Measurements from ENCODE around the gene ACTN3. TPM values are rescaled to one million over a fixed set of nuclear protein-coding genes. Genes with fewer than 3 reads are reported as not detected.

The ACTN3 gene
- total and polyA plus RNA-seq, 2 experiments from 2014 or later, result 6.3 to 7.3 TPM

GRCh38 chr11:66592457-66593302, 46.0 kb downstream of the ACTN3 start, which contains the start of the genes CCDC87 and CCS:
TSS of gene CCDC87 (minus strand) at chr11:66593063. CDS start at chr11:66593015, 48 bp downstream.
TSS of gene CCS (plus strand) at chr11:66593185. CDS start at chr11:66593262, 77 bp downstream.
- peaks cover 31% of the 10 kb centered on the region for H3K9me3 Mint-ChIP-seq
- peaks cover 20% of the 10 kb centered on the region for H3K27me3 Mint-ChIP-seq (ENCODE audit: insufficient read depth, low read depth, poor library complexity)
- Histone ChIP-seq H3K4me1 (ENCODE audit: insufficient read depth) (peaks cover 10% of the 10 kb centered on the region; the same call in 1 of the 2 replicates), H3K27me3 (ENCODE audit: insufficient read depth) (0 out of 2 replicates have a peak, but pooled peaks cover 7% of the 10 kb centered on the region), H3K4me3 (peak within 1 kb of the TSS; percentile 67), H3F3A (replicated peaks; ENCODE audit: low read depth) (0 out of 2 replicates have a peak, but pooled peaks cover 10% of the 10 kb centered on the region), H3K36me3 (ENCODE audit: insufficient read depth) (no peaks in the 10 kb centered on the region; the same call in 1 of the 2 replicates), H3K27ac (ENCODE audit: low read depth) (peak within 1 kb of the TSS; percentile 80; the same call in 1 of the 2 replicates), H3K79me2 (replicated peaks; ENCODE audit: insufficient read depth) (no peaks in the 10 kb centered on the region; the same call in 1 of the 2 replicates), H3K9me2 (ENCODE audit: insufficient read depth) (no peaks in the 10 kb centered on the region), H3K4me2 (peak within 1 kb of the TSS; percentile 84), H4K20me1 (replicated peaks; ENCODE audit: insufficient read depth) (no peaks in the 10 kb centered on the region), H2AFZ (peak within 1 kb of the TSS; percentile 97)
- peaks cover 15% of the 10 kb centered on the region; the same call in 2 of the 3 replicates for H3K36me3 Mint-ChIP-seq (ENCODE audit: low read depth)
- DNase-seq (ENCODE audit: low spot score), result peak; percentile 96
- peaks cover 12% of the 10 kb centered on the region for H3K4me1 Mint-ChIP-seq
- TF ChIP-seq CTCF (conservative IDR thresholded peaks at IDR 0.05; ENCODE audit: low read depth in 2 of 2), result peak; percentile 74 to 79
- no peak for TF ChIP-seq STAT1 (IDR thresholded peaks at IDR 0.05; ENCODE audit: unreplicated experiment)
- TF ChIP-seq CREB1 (CRISPR knock-in tag; IDR thresholded peaks at IDR 0.05; ENCODE audit: low read depth), result peak; percentile 56
- TF ChIP-seq ZNF331 (CRISPR knock-in tag; IDR thresholded peaks at IDR 0.05; ENCODE audit: low read depth), result no peak
- no peak for TF ChIP-seq EZH2phosphoT487 (IDR thresholded peaks at IDR 0.05; ENCODE audit: unreplicated experiment)
- TF ChIP-seq POLR2AphosphoS5 (IDR thresholded peaks at IDR 0.05; ENCODE audit: low read depth), result peak; percentile 99
- no peak for TF ChIP-seq JUNB (IDR thresholded peaks at IDR 0.05; ENCODE audit: unreplicated experiment)
- no peak for TF ChIP-seq EZH2 (IDR thresholded peaks at IDR 0.05; ENCODE audit: low read depth, unreplicated experiment)
- TF ChIP-seq ETS1 (IDR thresholded peaks at IDR 0.05), result peak; percentile 25; the same call in 1 of the 2 replicates
- ATAC-seq, result peak; percentile 94
- peak within 1 kb of the TSS; percentile 97 for H3K4me3 Mint-ChIP-seq
- H3K27ac Mint-ChIP-seq, result peak within 1 kb of the TSS; percentile 97

GRCh38 chr11:66593303-66593635, 46.6 kb downstream of the ACTN3 start:
- Mint-ChIP-seq H3K27me3 (ENCODE audit: insufficient read depth, low read depth, poor library complexity) (peaks cover 20% of the 10 kb centered on the region), H3K36me3 (ENCODE audit: low read depth) (peaks cover 15% of the 10 kb centered on the region; the same call in 2 of the 3 replicates), H3K4me3 (peak overlapping the region; percentile 97), H3K9me3 (peaks cover 31% of the 10 kb centered on the region), H3K4me1 (peaks cover 12% of the 10 kb centered on the region), H3K27ac (peak overlapping the region; percentile 97)
- H3K79me2 ChIP-seq (replicated peaks; ENCODE audit: insufficient read depth), result no peaks in the 10 kb centered on the region; the same call in 1 of the 2 replicates
- H2AFZ ChIP-seq, result peak overlapping the region; percentile 97
- DNase-seq (ENCODE audit: low spot score) (peak; percentile 8), ATAC-seq (peak; percentile 7)
- H3K27ac ChIP-seq (ENCODE audit: low read depth), result peak overlapping the region; percentile 71; the same call in 1 of the 2 replicates
- H3K4me2 ChIP-seq, result peak overlapping the region; percentile 84
- 0 out of 2 replicates have a peak, but pooled peaks cover 7% of the 10 kb centered on the region for H3K27me3 ChIP-seq (ENCODE audit: insufficient read depth)
- no peaks in the 10 kb centered on the region for H3K9me2 ChIP-seq (ENCODE audit: insufficient read depth)
- H3K36me3 ChIP-seq (ENCODE audit: insufficient read depth), result no peaks in the 10 kb centered on the region; the same call in 1 of the 2 replicates
- no peaks in the 10 kb centered on the region for H4K20me1 ChIP-seq (replicated peaks; ENCODE audit: insufficient read depth)
- peaks cover 10% of the 10 kb centered on the region; the same call in 1 of the 2 replicates for H3K4me1 ChIP-seq (ENCODE audit: insufficient read depth)
- H3K4me3 ChIP-seq, result peak overlapping the region; percentile 67
- H3F3A ChIP-seq (replicated peaks; ENCODE audit: low read depth), result 0 out of 2 replicates have a peak, but pooled peaks cover 10% of the 10 kb centered on the region
- TF ChIP-seq CREB1 (CRISPR knock-in tag; IDR thresholded peaks at IDR 0.05; ENCODE audit: low read depth) (no peak), EZH2phosphoT487 (IDR thresholded peaks at IDR 0.05; ENCODE audit: unreplicated experiment) (no peak), STAT1 (IDR thresholded peaks at IDR 0.05; ENCODE audit: unreplicated experiment) (no peak), EZH2 (IDR thresholded peaks at IDR 0.05; ENCODE audit: low read depth, unreplicated experiment) (no peak), POLR2AphosphoS5 (IDR thresholded peaks at IDR 0.05; ENCODE audit: low read depth) (no peak), NANOG (IDR thresholded peaks at IDR 0.05; ENCODE audit: borderline replicate concordance) (no peak), REST (IDR thresholded peaks at IDR 0.05; ENCODE audit: unreplicated experiment) (no peak), JUNB (IDR thresholded peaks at IDR 0.05; ENCODE audit: unreplicated experiment) (no peak)

All from GM23338 (cell line).